A549 (cell line): ENCODE data around the gene TSPEAR. TPM values are rescaled to one million over a fixed set of nuclear protein-coding genes. Genes with fewer than 3 reads are reported as not detected.

Experiments
- ATAC-seq, 2 experiments: fragments of 200-7000 bp in 1 of 2; fragments of >200 bp in 1 of 2; cut with Nextera tagmentation in 1 of 2; cut with Tn5 transposase in 1 of 2; 3 replicates each; pipeline versions ENCODE4 v1.8.0 to v1.9.1; 2018 to 2020; ENCODE audit warnings: mild to moderate bottlenecking in 1 of 2, moderate library complexity in 1 of 2
- CTCF ChIA-PET: fragments of 300-600 bp; sonication (Branson Sonifier 250); formaldehyde crosslinking; extraction: SDS; loops from one replicate; lab custom pipeline; 2021; ENCODE audit warnings: antibody characterized with exemption, inconsistent platforms; lab: Yijun Ruan, JAX
- POLR2A ChIA-PET: fragments of 350-600 bp; formaldehyde crosslinking; extraction: SDS; loops from one replicate; lab custom pipeline; 2021; ENCODE audit warnings: antibody characterized with exemption, inconsistent platforms; lab: Yijun Ruan, JAX
- DNase-seq, 2 experiments: peaks; one replicate each; pipeline versions ENCODE4 v3.0.0 to v3.0.0-alpha.2; 2011 to 2016; ENCODE audit warnings: low read depth in 1 of 2, low spot score in 1 of 2
- FAIRE-seq: peaks from 2 replicates; lab custom pipeline; 2011; peaks lifted over from hg19 to GRCh38; lab: Jason Lieb, UNC
- H3K27ac ChIP-seq, 2 experiments: fragments of >200 bp; sonication (Bioruptor Twin); formaldehyde crosslinking; 3 replicates each; pipeline ENCODE4 v1.5.1; 2016 to 2017
- H3K4me1 ChIP-seq: fragments of >200 bp; sonication (Bioruptor Twin); formaldehyde crosslinking; 3 replicates; pipeline ENCODE4 v1.6.1; 2016
- H3K4me2 ChIP-seq: fragments of >200 bp; sonication (Bioruptor Twin); formaldehyde crosslinking; 3 replicates; pipeline ENCODE4 v1.6.1; 2016
- H3K4me3 ChIP-seq: fragments of >200 bp; sonication (Bioruptor Twin); formaldehyde crosslinking; 3 replicates; pipeline ENCODE4 v1.5.1; 2016
- H3K9me3 ChIP-seq: fragments of >200 bp; sonication (Bioruptor Twin); formaldehyde crosslinking; 3 replicates; pipeline ENCODE4 v1.6.1; 2016
- BHLHE40 ChIP-seq: IDR thresholded peaks from 2 replicates; pipeline ENCODE4 v1.6.1; 2012; ENCODE audit warnings: low read depth, low read length, inconsistent platforms
- CBX2 ChIP-seq: fragments of 200-600 bp; sonication (generic); IDR thresholded peaks from 2 replicates; pipeline ENCODE4 v1.6.1; 2016; ENCODE audit warnings: low read depth, mild to moderate bottlenecking, borderline replicate concordance
- CEBPB ChIP-seq, 2 experiments: fragments of >200 bp in 1 of 2; sonication (Bioruptor Twin) in 1 of 2; formaldehyde crosslinking in 1 of 2; IDR thresholded peaks; 2 replicates each; pipeline ENCODE4 v1.6.1; 2012 to 2016
- CHD4 ChIP-seq: fragments of 200-600 bp; sonication (generic); IDR thresholded peaks from 2 replicates; pipeline ENCODE4 v1.6.1; 2016; ENCODE audit warnings: antibody characterized with exemption, mild to moderate bottlenecking, borderline replicate concordance
- EHF ChIP-seq: fragments of 250-450 bp; sonication (Bioruptor Pico); IDR thresholded peaks from 2 replicates; pipeline ENCODE4 v1.5.0; 2020; ENCODE audit warnings: mild to moderate bottlenecking
- ELK1 ChIP-seq: fragments of 150-350 bp; IDR thresholded peaks from 2 replicates; pipeline ENCODE4 v1.6.1; 2014; ENCODE audit warnings: low read depth, mild to moderate bottlenecking, low read length
- HES2 ChIP-seq: fragments of >200 bp; sonication (Bioruptor Twin); formaldehyde crosslinking; IDR thresholded peaks from 2 replicates; pipeline ENCODE4 v1.6.1; 2016
- HEYL ChIP-seq: fragments of 250-450 bp; sonication (Bioruptor Pico); IDR thresholded peaks from 2 replicates; pipeline ENCODE4 v1.8.0; 2021; ENCODE audit warnings: mild to moderate bottlenecking, moderate library complexity
- HMGXB4 ChIP-seq: fragments of 250-450 bp; sonication (Bioruptor Pico); IDR thresholded peaks from 2 replicates; pipeline ENCODE4 v1.5.0; 2021; ENCODE audit warnings: mild to moderate bottlenecking, moderate library complexity, borderline replicate concordance
- JUNB ChIP-seq: fragments of >200 bp; sonication (Bioruptor Twin); formaldehyde crosslinking; IDR thresholded peaks from 2 replicates; pipeline ENCODE4 v1.6.1; 2016
- KDM1A ChIP-seq: fragments of 200-600 bp; sonication (generic); IDR thresholded peaks from 2 replicates; pipeline ENCODE4 v1.6.1; 2016; ENCODE audit warnings: low read depth, mild to moderate bottlenecking
- MAFK ChIP-seq: fragments of 450-650 bp; IDR thresholded peaks from 2 replicates; pipeline ENCODE4 v1.6.1; 2014; ENCODE audit not compliant: partially characterized antibody
- MAX ChIP-seq: IDR thresholded peaks from 2 replicates; pipeline ENCODE4 v1.6.1; 2012
- MYC ChIP-seq: IDR thresholded peaks from 2 replicates; pipeline ENCODE4 v1.6.1; 2012; ENCODE audit warnings: mild to moderate bottlenecking, inconsistent platforms, low read length, improper control_type of control experiment, borderline replicate concordance
- NPAS2 ChIP-seq: fragments of 250-450 bp; sonication (Bioruptor Pico); IDR thresholded peaks from 2 replicates; pipeline ENCODE4 v1.8.0; 2022; ENCODE audit warnings: mild to moderate bottlenecking, moderate library complexity, borderline replicate concordance
- POLR2A ChIP-seq: IDR thresholded peaks from 2 replicates; pipeline ENCODE4 v1.6.1; 2012; ENCODE audit warnings: mild to moderate bottlenecking, low read length
- RCOR1 ChIP-seq: fragments of 150-350 bp; IDR thresholded peaks from 2 replicates; pipeline ENCODE4 v1.6.1; 2014; ENCODE audit warnings: antibody characterized with exemption, low read length, low read depth
- RFX5 ChIP-seq: fragments of 450-650 bp; IDR thresholded peaks from 2 replicates; pipeline ENCODE4 v1.7.1; 2014; ENCODE audit warnings: antibody characterized with exemption, mild to moderate bottlenecking, moderate library complexity
- RNF2 ChIP-seq: fragments of 200-600 bp; sonication (generic); IDR thresholded peaks from 2 replicates; pipeline ENCODE4 v1.6.1; 2016; ENCODE audit warnings: low read depth, mild to moderate bottlenecking, antibody characterized with exemption, moderate library complexity, borderline replicate concordance
- SREBF2 ChIP-seq: fragments of 450-650 bp; IDR thresholded peaks from 2 replicates; pipeline ENCODE4 v1.6.1; 2014; ENCODE audit warnings: mild to moderate bottlenecking, moderate library complexity
- TFCP2L1 ChIP-seq: fragments of 250-450 bp; sonication (Bioruptor Pico); IDR thresholded peaks from 2 replicates; pipeline ENCODE4 v1.5.0; 2021; ENCODE audit warnings: mild to moderate bottlenecking
- ZC3H11A ChIP-seq: fragments of 450-650 bp; IDR thresholded peaks from 2 replicates; pipeline ENCODE4 v1.6.1; 2014; ENCODE audit warnings: antibody characterized with exemption, mild to moderate bottlenecking
- WGBS: methylation state at CpG from one replicate; pipeline ENCODE4 v1.1.6; 2017; ENCODE audit errors: missing lambda C conversion rate; 5-methylcytosine and 5-hydroxymethylcytosine counted together
- polyA plus RNA-seq, 4 experiments: library from polyadenylated mRNA; depleted of rRNA in 3 of 4; stranded (reverse); fragments of >200 nt; fragmentation: RNase III in 1 of 4; extraction: RNeasy Plus Mini Kit Qiagen cat#74134 plus additional on column Dnase treatment in 1 of 4; gene quantifications; 2 replicates in 3 of 4; 3 replicates in 1 of 4; pipeline ENCODE4 v1.2.3, GENCODE V29; 2011 to 2017

TSPEAR gene
- polyA plus RNA-seq, 2 of the 4 experiments (the other 2 are of a cell fraction) = not detected

- ChIA-PET POLR2A (interaction anchor here (0.6 to 1.2 kb wide), 2 partner anchors 86 to 116 kb away, joined by 3 to 4 read pairs; partner anchors contain the start of gene CFAP410), CTCF (interaction anchor here (0.9 to 2.2 kb wide), 3 partner anchors 25 to 117 kb away, joined by 3 to 7 read pairs (median 3); no protein-coding TSS in a partner anchor)
- peak within 1 kb of the TSS; percentile 80 for H3K4me3 ChIP-seq
- H3K4me1 ChIP-seq = peaks cover 3% of the 10 kb centered on the region; the same call in 1 of the 3 replicates
- peaks cover 17% of the 10 kb centered on the region; the same call in 2 of the 3 replicates for H3K9me3 ChIP-seq
- DNase-seq (peak; percentile 58 to 85), FAIRE-seq (no peak), ATAC-seq (peak; percentile 60 to 72; a peak in 5 of 6 replicates)
- 54% methylated on average over 8 of the region's 45 CpGs for WGBS
- peak within 1 kb of the TSS; percentile 65 for H3K4me2 ChIP-seq
- H3K27ac ChIP-seq = peak within 1 kb of the TSS; percentile 27 to 85; a peak in 5 of 6 replicates
- no peak for TF ChIP-seq RFX5
- no peak for TF ChIP-seq ELK1
- TF ChIP-seq NPAS2 (CRISPR knock-in tag) = no peak
- no peak for TF ChIP-seq ZC3H11A
- no peak for TF ChIP-seq HES2
- TF ChIP-seq MAX = no peak
- no peak for TF ChIP-seq KDM1A
- TF ChIP-seq HEYL (CRISPR knock-in tag) = no peak
- no peak for TF ChIP-seq POLR2A
- TF ChIP-seq MAFK = no peak
- no peak for TF ChIP-seq CHD4
- TF ChIP-seq RCOR1 = no peak
- TF ChIP-seq, all 56 proteins: peak for 0
Observed at GRCh38 chr21:44454747-44455523, 256.4 kb downstream of the TSPEAR start, which contains the start of gene LRRC3. Gene LRRC3 (plus strand): TSS chr21:44455510. CDS start chr21:44456645, 1,135 bp downstream.

GRCh38 chr21:44454058-44454457 is 257.3 kb downstream of the TSPEAR start:
- CTCF ChIA-PET = interaction anchor here (1.3 kb wide), 1 partner anchor 85 kb away, joined by 3 read pairs; no protein-coding TSS in a partner anchor
- no peak overlapping the region for H3K4me3 ChIP-seq
- no peak for ATAC-seq
- no peak overlapping the region for H3K4me2 ChIP-seq
- FAIRE-seq = no peak
- H3K4me1 ChIP-seq = peaks cover 3% of the 10 kb centered on the region; the same call in 1 of the 3 replicates
- peaks cover 17% of the 10 kb centered on the region; the same call in 2 of the 3 replicates for H3K9me3 ChIP-seq
- no peak overlapping the region for H3K27ac ChIP-seq
- POLR2A ChIA-PET = no interaction called here
- DNase-seq = no peak
- 70% methylated on average over 5 of the region's 5 CpGs for WGBS
- no peak for TF ChIP-seq RCOR1
- no peak for TF ChIP-seq EHF (CRISPR knock-in tag)
- TF ChIP-seq ZC3H11A = no peak
- TF ChIP-seq HEYL (CRISPR knock-in tag) = no peak
- TF ChIP-seq HMGXB4 (CRISPR knock-in tag) = no peak
- no peak for TF ChIP-seq MYC
- TF ChIP-seq CBX2 = no peak
- TF ChIP-seq CEBPB (IDR thresholded peaks at IDR 0.05) = no peak
- no peak for TF ChIP-seq JUNB

GRCh38 chr21:44453120-44453519 is 258.3 kb downstream of the TSPEAR start:
- DNase-seq = no peak
- ATAC-seq = no peak
- no peak for FAIRE-seq
- Histone ChIP-seq H3K4me3 (no peak overlapping the region), H3K4me2 (no peak overlapping the region), H3K27ac (no peak overlapping the region), H3K9me3 (peaks cover 17% of the 10 kb centered on the region; the same call in 2 of the 3 replicates), H3K4me1 (peaks cover 3% of the 10 kb centered on the region; the same call in 1 of the 3 replicates)
- TF ChIP-seq JUNB (no peak), TFCP2L1 (no peak), SREBF2 (no peak), BHLHE40 (no peak), RNF2 (no peak)
- POLR2A ChIA-PET = no interaction called here
- CTCF ChIA-PET = interaction anchor here (1.6 kb wide), 1 partner anchor 9 kb away, joined by 5 read pairs; no protein-coding TSS in a partner anchor
- WGBS = 69% methylated on average over 3 of the region's 3 CpGs
